Activated CD4-positive, alpha-beta T cell treated with anti-CD3 and anti-CD28 coated beads for 36 hours (primary cell): Measurements from ENCODE around the gene VAPB. TPM values are rescaled to one million over a fixed set of nuclear protein-coding genes. Genes with fewer than 3 reads are reported as not detected.

Source experiments
- ATAC-seq: fragments of 200-7000 bp; cut with Tn5 transposase; one replicate; pipeline ENCODE4 v1.10.0; 2021; ENCODE audit warnings: mild to moderate bottlenecking, moderate library complexity
- CTCF ChIA-PET: fragments of 350-600 bp; sonication (Branson Sonifier 250); formaldehyde crosslinking; loops from one replicate; lab custom pipeline; 2021; ENCODE audit warnings: antibody characterized with exemption; lab: Charles Lee
- POLR2A ChIA-PET: fragments of 350-600 bp; sonication (Branson Sonifier 250); formaldehyde crosslinking; loops from one replicate; lab custom pipeline; 2021; ENCODE audit warnings: antibody characterized with exemption, inconsistent platforms; lab: Charles Lee
- DNase-seq: peaks from one replicate; pipeline ENCODE4 v3.0.0-alpha.2; 2020
- H3K27ac Mint-ChIP-seq: one replicate; pipeline ENCODE4 v1.8.0; 2021; ENCODE audit warnings: mixed read lengths
- H3K27me3 Mint-ChIP-seq: one replicate; pipeline ENCODE4 v1.8.0; 2021; ENCODE audit warnings: mixed read lengths
- H3K36me3 Mint-ChIP-seq: one replicate; pipeline ENCODE4 v1.8.0; 2021; ENCODE audit warnings: low read depth, mixed read lengths
- H3K4me1 Mint-ChIP-seq: one replicate; pipeline ENCODE4 v1.8.0; 2021; ENCODE audit warnings: mixed read lengths
- H3K4me3 Mint-ChIP-seq: one replicate; pipeline ENCODE4 v1.8.0; 2021; ENCODE audit warnings: mild to moderate bottlenecking, moderate library complexity, mixed read lengths
- H3K9me3 Mint-ChIP-seq: one replicate; pipeline ENCODE4 v1.8.0; 2021; ENCODE audit warnings: low read depth, mixed read lengths
- intact Hi-C, 2 experiments: fragments of 100-400 bp; cut with DNase I in 1 of 2; cut with micrococcal nuclease in 1 of 2; formaldehyde crosslinking; loops; one replicate each; pipeline versions ENCODE4 v1.14.2 to v1.15.1; 2022 to 2024; cut with DNase I, micrococcal nuclease
- total RNA-seq, 2 experiments: library from RNA; stranded (reverse); gene quantifications; one replicate each; pipeline ENCODE4 v1.2.3, GENCODE V29; 2021

VAPB gene
- total RNA-seq, 2 experiments from 2014 or later, result 43.9 to 54.5 TPM

DNA sequence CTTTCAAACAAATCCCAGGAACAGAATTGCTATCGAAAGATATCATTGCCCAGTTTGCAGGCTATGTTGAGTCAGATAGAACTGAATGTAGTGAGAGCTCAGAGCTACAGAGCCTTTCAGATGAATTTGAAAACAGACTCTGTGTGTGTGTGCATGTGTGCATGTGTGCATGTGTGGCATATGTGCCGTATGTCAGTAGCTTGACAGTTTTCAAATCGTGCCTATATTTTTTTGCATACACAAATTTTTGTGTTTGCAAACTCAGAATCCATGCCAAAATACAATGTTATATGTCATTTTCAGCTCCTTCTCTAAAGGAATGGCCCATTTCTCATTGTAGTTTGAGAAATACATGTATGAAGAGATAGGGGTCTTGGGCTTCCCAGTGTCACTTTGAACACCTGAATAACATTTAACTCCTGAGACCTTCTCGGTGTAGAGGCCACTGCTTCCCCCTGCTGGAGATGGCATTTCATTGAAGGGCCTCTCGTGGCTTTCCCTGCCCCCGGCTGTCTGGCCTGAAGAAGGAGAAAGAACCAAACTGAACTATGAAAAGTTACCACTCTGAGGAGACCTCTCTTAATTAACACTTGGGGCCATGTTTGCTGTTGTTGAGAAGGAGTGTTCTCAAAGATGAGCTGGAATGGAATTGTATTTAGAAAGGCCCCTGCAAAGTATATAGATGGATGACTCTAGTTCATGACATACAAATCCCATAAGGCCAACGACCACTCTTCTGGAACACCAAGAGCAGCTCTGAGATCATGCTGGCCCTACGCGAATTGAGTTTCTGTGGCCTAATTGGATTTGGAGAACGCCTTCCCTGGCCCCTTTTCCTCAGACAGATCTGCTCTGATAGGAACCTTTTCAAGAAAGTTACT lies 58.7 kb downstream of the VAPB start:
- POLR2A ChIA-PET, result interaction anchor here (1.0 kb wide), 1 partner anchor 23 kb away, joined by 4 read pairs; no protein-coding TSS in a partner anchor
- Mint-ChIP-seq H3K36me3 (peaks cover 44% of the 10 kb centered on the region), H3K4me1 (peaks cover 3% of the 10 kb centered on the region), H3K27ac (no peak overlapping the region), H3K9me3 (no peaks in the 10 kb centered on the region), H3K4me3 (no peak overlapping the region), H3K27me3 (no peaks in the 10 kb centered on the region)
- intact Hi-C loops, result loop anchor here (1.0 to 2.0 kb wide), 2 partner anchors 210 to 211 kb away; no protein-coding TSS in a partner anchor
- DNase-seq, result peak; percentile 77
- peak; percentile 83 for ATAC-seq
- CTCF ChIA-PET, result interaction anchor here (0.7 to 2.0 kb wide), 13 partner anchors 15 to 227 kb away, joined by 3 to 9 read pairs (median 4); no protein-coding TSS in a partner anchor

DNA sequence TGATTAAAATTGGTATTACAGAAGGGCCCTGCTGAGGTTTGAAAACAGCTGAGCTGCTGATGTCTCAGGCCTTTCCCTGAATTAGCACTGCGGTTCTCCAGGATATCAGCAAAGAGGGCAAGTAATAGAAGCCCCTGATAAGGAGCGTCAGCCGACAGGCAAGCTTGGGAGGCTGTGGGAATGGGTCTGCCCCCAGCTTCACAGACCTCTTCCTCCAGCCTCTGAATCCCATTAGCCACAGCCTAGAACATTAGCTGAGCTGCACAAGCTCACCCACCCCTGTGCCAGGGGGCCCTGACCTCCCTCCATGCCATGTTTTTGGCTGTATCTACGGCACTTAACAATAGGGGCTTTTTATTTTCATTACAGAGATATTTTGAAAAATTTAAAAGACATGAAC lies 59.9 kb downstream of the VAPB start:
- H3K27ac Mint-ChIP-seq, result no peak overlapping the region

DNA sequence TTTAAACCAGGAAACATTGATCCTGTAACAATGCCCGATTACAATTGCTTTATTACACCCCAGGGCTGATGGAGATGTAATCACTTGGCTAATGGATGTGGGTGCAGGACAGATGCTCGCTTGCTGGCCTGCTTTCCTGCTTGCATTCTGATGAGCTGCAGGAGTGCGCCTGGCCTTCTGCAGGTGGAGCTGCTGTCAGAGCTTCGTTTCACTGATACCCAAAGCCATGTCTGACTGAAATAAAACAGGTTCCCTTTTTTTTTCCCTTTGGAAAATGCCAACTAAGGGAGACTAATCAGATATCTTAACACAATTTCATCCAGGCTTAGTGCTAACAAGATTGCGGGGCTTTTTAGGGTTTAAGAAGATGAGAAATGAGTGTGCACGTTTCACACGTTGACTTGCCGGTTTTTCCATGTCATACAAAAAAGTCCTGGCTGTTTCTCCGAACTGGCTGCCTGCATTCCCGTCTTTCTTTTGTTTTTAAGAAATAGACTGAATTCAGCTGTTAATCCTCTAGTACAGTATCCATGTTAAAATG lies 60.7 kb downstream of the VAPB start:
- ATAC-seq (no peak), DNase-seq (no peak)
- ChIA-PET POLR2A (interaction anchor here (0.6 kb wide), 1 partner anchor 346 kb away, joined by 4 read pairs; no protein-coding TSS in a partner anchor), CTCF (no interaction called here)
- Mint-ChIP-seq H3K4me3 (no peak overlapping the region), H3K9me3 (peaks cover 5% of the 10 kb centered on the region), H3K4me1 (peaks cover 3% of the 10 kb centered on the region), H3K27ac (no peak overlapping the region), H3K36me3 (peaks cover 47% of the 10 kb centered on the region), H3K27me3 (no peaks in the 10 kb centered on the region)
- intact Hi-C loops, result no loop called here

More for the DNA sequence above, 59.9 kb downstream of the VAPB start:
- no peak overlapping the region for H3K4me3 Mint-ChIP-seq
- intact Hi-C loops, result no loop called here
- no peak for DNase-seq
- ChIA-PET POLR2A (no interaction called here), CTCF (interaction anchor here (0.5 to 2.0 kb wide), 4 partner anchors 18 to 211 kb away, joined by 3 to 9 read pairs (median 4); no protein-coding TSS in a partner anchor)
- no peak for ATAC-seq
- peaks cover 3% of the 10 kb centered on the region for H3K4me1 Mint-ChIP-seq
- peaks cover 47% of the 10 kb centered on the region for H3K36me3 Mint-ChIP-seq
- H3K27me3 Mint-ChIP-seq, result no peaks in the 10 kb centered on the region
- H3K9me3 Mint-ChIP-seq, result peaks cover under 1% of the 10 kb centered on the region

DNA sequence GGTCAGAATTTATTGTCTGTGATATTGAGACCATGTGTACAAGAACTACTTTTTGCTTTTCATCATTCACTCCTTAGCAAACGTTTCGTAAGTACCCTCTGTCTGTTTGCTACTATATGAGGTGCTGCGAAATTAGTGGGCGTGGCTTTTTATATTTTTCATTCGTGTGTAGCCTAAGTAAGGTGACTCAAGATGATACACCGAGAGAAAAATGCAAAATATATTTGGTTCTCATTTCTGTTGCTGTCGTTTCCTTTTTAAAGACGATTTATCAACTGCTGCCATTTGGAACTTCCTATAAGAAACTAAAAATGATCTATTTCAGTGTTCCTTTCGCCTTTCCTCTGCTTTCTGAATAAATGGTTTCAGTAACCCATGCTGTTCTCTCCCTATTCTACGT lies 61.2 kb downstream of the VAPB start:
- ChIA-PET CTCF (no interaction called here), POLR2A (no interaction called here)
- Mint-ChIP-seq H3K4me1 (peaks cover 3% of the 10 kb centered on the region), H3K4me3 (no peak overlapping the region), H3K36me3 (peaks cover 44% of the 10 kb centered on the region), H3K27me3 (no peaks in the 10 kb centered on the region), H3K9me3 (peaks cover 5% of the 10 kb centered on the region), H3K27ac (no peak overlapping the region)
- ATAC-seq, result no peak
- DNase-seq, result no peak
- intact Hi-C loops, result no loop called here

DNA sequence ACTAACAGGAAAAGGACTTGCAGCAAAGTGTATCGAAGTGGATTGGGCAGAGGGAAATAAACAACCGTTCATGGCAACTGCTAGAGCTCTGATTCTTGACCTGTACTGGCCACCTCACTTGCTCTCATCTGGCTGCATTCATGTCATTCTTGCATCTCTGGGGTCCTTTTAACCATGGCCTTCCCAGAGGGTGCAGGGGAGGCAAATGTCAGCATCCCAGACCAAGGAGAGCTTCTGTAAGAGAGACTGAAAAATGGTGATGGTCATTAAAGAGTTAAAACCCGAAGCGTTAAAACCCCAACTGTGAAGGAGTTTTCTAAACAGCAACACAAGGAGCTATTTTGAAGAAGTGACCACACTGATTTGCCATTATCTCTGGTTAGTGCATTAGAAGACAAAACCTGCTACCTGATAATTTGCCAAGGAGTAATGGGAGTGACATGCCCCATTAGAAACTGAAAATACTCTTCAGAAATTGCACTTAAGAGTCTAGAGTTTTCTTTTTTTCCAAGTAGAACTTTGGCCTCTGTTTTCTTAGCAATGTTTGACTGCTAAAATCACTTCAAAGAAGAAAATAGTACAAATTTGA lies 63.7 kb downstream of the VAPB start:
- H3K27ac Mint-ChIP-seq, result no peak overlapping the region
- peaks cover 33% of the 10 kb centered on the region for H3K36me3 Mint-ChIP-seq
- ATAC-seq, result no peak
- no peaks in the 10 kb centered on the region for H3K27me3 Mint-ChIP-seq
- H3K9me3 Mint-ChIP-seq, result peaks cover 5% of the 10 kb centered on the region
- CTCF ChIA-PET, result interaction anchor here (0.5 kb wide), 1 partner anchor 362 kb away, joined by 3 read pairs; no protein-coding TSS in a partner anchor
- no peak overlapping the region for H3K4me3 Mint-ChIP-seq
- DNase-seq, result no peak
- peaks cover 3% of the 10 kb centered on the region for H3K4me1 Mint-ChIP-seq
- intact Hi-C loops, result no loop called here
- POLR2A ChIA-PET, result no interaction called here

DNA sequence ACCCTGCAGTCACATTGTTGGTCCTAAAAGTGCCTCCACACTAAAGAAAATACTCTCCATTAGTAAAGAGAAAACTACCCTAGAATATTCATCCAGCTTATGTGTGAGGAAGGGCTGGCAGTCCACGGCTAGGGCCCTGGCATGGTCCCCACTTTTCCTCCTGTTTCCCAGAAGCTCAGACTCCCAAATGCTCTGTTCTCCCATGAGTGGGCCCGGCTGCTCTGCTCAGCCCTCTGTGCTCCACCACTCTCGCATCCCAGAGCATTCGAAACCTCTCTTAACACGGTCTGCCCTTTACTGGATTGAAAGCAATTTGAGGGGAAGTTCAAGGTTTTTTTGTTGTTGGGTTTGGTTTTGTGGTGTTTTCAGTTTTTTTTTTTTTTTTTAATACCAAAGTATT lies 64.4 kb downstream of the VAPB start:
- DNase-seq (no peak), ATAC-seq (no peak)
- Mint-ChIP-seq H3K4me3 (no peak overlapping the region), H3K27ac (no peak overlapping the region), H3K9me3 (peaks cover 5% of the 10 kb centered on the region), H3K4me1 (peaks cover 3% of the 10 kb centered on the region), H3K27me3 (no peaks in the 10 kb centered on the region), H3K36me3 (peaks cover 30% of the 10 kb centered on the region)
- ChIA-PET POLR2A (no interaction called here), CTCF (no interaction called here)
- intact Hi-C loops, result no loop called here

DNA sequence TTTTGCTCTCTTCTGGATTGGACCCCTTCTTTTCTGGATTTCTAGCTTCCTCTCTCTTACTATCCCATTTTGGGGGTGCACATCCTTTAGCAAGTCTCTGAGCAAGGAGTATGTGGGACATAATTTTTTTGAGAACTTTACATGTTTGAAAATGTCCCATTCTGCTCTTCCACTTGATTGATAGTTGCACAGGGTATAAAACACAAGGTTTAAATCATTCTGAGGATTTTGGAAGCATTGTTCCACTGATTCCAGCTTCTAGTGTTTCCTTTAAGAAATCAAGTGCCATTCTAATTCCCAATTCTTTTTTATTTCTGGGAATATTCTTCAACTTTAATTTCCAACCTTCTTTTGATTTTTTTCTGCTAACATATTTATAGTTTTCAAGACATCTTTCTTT lies 65.4 kb downstream of the VAPB start:
- Mint-ChIP-seq H3K36me3 (peaks cover 25% of the 10 kb centered on the region), H3K27me3 (no peaks in the 10 kb centered on the region), H3K27ac (no peak overlapping the region), H3K4me3 (no peak overlapping the region), H3K4me1 (peaks cover 3% of the 10 kb centered on the region), H3K9me3 (peaks cover 5% of the 10 kb centered on the region)
- ATAC-seq (no peak), DNase-seq (no peak)
- POLR2A ChIA-PET, result no interaction called here
- intact Hi-C loops, result no loop called here
- CTCF ChIA-PET, result interaction anchor here (0.7 kb wide), 1 partner anchor 27 kb away, joined by 3 read pairs; no protein-coding TSS in a partner anchor

DNA sequence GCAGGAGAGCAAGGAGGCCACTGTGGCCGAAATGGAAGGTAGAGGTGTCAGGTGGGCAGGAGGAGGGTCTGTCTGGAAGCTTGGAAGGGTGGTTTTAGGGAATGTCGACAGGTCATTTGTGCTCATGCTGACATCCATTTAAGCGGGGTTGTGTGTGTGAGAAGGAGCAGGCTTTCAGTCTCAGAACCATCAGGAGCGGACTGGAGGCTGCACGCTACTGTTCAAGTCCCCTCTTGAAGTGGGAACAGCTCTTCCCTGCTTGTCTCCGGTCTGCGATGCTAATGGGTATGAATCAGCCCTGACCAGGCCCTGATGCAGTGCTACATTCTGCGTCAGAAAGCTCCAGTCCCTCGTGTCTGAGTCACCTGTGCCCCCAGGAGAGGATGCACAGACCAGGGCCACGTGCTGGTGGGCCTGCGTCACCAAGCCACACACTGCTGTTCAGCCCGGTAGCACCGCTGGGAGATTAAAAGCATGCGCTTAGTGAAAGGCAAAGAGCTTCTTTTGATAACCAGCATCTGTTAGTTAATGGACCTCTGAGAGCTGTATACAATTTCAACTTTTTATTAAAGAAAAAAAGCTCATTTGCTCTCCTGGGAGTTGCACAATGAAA lies 68.2 kb downstream of the VAPB start:
- DNase-seq, result no peak
- H3K9me3 Mint-ChIP-seq, result peaks cover 5% of the 10 kb centered on the region
- H3K36me3 Mint-ChIP-seq, result peaks cover 15% of the 10 kb centered on the region
- no peaks in the 10 kb centered on the region for H3K27me3 Mint-ChIP-seq
- ATAC-seq, result no peak
- H3K4me3 Mint-ChIP-seq, result no peak overlapping the region
- CTCF ChIA-PET, result interaction anchor here (1.2 kb wide), 1 partner anchor 222 kb away, joined by 3 read pairs; no protein-coding TSS in a partner anchor
- POLR2A ChIA-PET, result no interaction called here
- intact Hi-C loops, result no loop called here
- H3K4me1 Mint-ChIP-seq, result no peaks in the 10 kb centered on the region
- H3K27ac Mint-ChIP-seq, result no peak overlapping the region

DNA sequence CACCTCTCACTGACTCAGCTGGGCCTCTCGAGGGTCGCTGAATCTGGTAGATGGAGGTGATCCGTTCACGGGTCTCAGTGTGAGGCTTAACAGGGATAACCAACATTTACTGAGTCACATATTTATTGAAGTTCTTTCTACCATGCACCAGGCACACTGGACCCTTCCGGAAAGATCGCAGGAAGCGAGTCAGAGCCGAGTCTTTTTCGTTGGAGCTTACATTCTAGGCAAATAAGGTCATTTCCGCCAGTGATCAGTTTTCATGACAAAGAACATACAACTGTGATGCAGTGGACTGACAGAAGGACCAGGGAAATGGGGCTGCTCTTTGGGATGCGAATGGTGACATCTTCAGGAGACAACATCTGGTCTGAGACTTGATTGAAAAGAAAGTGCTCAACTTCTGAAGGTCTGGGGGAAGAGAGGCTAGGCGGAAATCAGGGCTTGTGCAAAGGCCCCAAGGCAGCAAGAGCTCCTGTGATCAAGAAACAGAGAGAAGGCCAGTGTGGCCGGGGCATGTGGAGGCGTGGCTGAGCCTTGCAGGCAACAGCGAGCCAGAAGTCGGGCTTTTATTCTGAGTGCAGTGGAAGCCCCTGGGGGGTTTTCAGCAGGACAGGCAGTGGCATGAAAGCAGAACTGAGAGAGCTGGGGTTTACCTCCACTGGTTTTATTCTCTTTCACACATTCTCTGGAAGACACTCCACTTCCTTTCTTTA lies 69.5 kb downstream of the VAPB start:
- H3K4me1 Mint-ChIP-seq, result no peaks in the 10 kb centered on the region
- ChIA-PET POLR2A (no interaction called here), CTCF (interaction anchor here (0.6 kb wide), 2 partner anchors 70 to 279 kb away, joined by 3 read pairs; no protein-coding TSS in a partner anchor)
- H3K27ac Mint-ChIP-seq, result no peak overlapping the region
- no peak for DNase-seq
- no peak for ATAC-seq
- intact Hi-C loops, result no loop called here
- no peaks in the 10 kb centered on the region for H3K27me3 Mint-ChIP-seq
- H3K36me3 Mint-ChIP-seq, result peaks cover 6% of the 10 kb centered on the region
- peaks cover 5% of the 10 kb centered on the region for H3K9me3 Mint-ChIP-seq
- no peak overlapping the region for H3K4me3 Mint-ChIP-seq

DNA sequence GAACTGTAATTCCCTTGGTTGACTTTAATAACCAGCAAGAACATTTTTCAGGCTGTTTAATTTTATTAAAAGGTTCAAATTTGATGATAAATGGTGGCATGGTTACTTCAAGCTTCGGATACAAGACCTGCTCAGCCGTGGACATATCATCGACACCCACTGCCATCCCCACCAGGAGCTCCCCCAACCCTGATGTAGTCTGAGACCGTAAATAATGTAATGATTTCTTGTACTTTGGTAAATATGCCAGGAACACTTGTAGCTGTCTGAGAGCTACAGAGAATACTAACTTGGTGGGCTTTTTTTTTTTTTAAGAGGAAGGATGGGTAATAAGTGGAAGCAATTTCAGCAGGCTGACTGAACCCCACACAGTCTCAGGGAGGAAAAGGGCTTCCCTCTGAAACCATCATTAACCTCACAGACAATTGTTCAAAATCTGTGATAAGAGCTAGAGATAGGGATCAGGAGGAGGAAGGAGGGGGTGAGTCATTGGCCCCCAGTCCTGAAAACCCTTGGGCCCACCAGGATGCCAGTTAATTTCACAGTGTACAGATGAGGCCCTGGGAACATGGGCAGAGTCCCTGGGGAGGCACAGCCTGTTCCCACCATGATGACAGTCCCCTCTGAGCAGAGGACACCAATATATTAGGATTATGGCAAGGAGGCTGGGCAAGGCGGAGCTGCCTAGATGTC lies 70.2 kb downstream of the VAPB start:
- ATAC-seq (no peak), DNase-seq (no peak)
- H3K4me3 Mint-ChIP-seq, result no peak overlapping the region
- H3K4me1 Mint-ChIP-seq, result no peaks in the 10 kb centered on the region
- H3K27ac Mint-ChIP-seq, result no peak overlapping the region
- no peaks in the 10 kb centered on the region for H3K27me3 Mint-ChIP-seq
- CTCF ChIA-PET, result interaction anchor here (0.6 to 1.3 kb wide), 3 partner anchors 38 to 223 kb away, joined by 3 to 4 read pairs (median 3); no protein-coding TSS in a partner anchor
- H3K36me3 Mint-ChIP-seq, result peaks cover 6% of the 10 kb centered on the region
- intact Hi-C loops, result no loop called here
- H3K9me3 Mint-ChIP-seq, result peaks cover 2% of the 10 kb centered on the region
- POLR2A ChIA-PET, result no interaction called here
